Measurements from ENCODE around the gene FAM149A.

Gene FAM149A

GRCh38 chr4:186217733-186218293 is 113.3 kb downstream of the FAM149A start:
- no peak for TF ChIP-seq CTCF (IDR thresholded peaks at IDR 0.05; ENCODE audit: low read depth, low read length)
- no peak for DNase-seq (ENCODE audit: extremely low read depth, low read depth)

GRCh38 chr4:186221624-186222023 is 117.1 kb downstream of the FAM149A start:
- TF ChIP-seq CTCF (IDR thresholded peaks at IDR 0.05; ENCODE audit: low read depth, low read length), result no peak
- no peak for DNase-seq (ENCODE audit: extremely low read depth, low read depth)

Data from AG09319 (cell line).